GM13977 (cell line): ENCODE data around the gene MICAL1.

Source experiments
- DNase-seq: peaks from one replicate; pipeline ENCODE4 v3.0.0; 2012; ENCODE audit warnings: low spot score
- in situ Hi-C: fragments of 300-500 bp; cut with MboI; formaldehyde crosslinking; loops from one replicate; pipeline ENCODE4 v1.12.0; 2022; ENCODE audit warnings: low sequenced_read_pairs, low pct_unique_long_range_greater_than_20kb, mixed read lengths, inconsistent platforms; ENCODE audit not compliant: unreplicated experiment
- TF ChIP-seq, protein P1 (sequence below): IDR thresholded peaks from 2 replicates; pipeline ENCODE4 v1.5.1; 2012; ENCODE audit warnings: mild to moderate bottlenecking, control low read depth; ENCODE audit not compliant: insufficient read depth; ENCODE audit errors: extremely low read depth, missing control alignments

MICAL1 gene

DNA sequence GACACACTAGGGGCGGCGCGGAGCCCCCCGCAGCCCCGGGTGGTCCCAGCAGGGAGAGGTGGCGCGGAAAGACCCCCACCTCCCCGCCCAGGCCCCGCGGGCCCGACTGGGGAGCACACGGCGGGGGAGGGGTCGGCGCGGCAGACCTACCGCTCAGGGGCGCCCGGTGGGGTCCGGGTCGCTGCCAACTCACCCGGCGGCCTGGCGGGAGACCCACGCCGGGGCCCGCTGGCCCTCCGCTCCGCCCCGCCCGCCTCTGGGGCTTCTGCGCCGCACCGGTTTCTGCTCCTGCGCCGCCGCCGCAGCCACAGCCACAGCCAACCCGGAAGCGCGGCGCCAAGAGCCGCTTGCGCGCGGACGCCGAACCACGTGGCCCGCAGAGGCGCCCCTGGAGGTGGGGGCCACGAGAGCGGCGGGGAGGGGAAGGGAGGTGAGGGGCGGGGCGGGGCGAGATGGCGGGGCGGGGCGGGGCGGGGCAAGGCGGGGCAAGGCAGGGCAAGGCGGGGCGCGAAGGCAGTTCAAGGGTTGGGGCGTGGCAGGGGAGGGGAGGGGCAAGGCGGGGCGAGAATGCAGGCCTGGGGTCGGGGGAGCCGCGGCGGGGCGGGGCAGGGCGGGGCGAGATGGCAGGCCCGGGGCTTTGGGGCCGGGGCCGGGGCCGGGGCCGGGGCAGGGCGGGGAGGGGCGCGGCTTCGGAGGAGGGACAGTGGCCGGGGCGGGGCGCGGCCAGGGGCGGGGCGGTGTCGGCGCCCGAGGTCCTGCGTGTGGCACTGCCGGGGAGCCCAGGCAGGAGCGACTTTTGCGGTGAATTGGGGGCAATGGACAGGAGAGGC is 27.5 kb upstream of the MICAL1 start, which contains the start of gene ZBTB24:
ZBTB24 (minus strand) TSS at position 315 of the 830 bp plus-strand sequence. CDS start 1,193 bp downstream, outside the sequence.
- in situ Hi-C loops: no loop called here
- TF ChIP-seq, protein P1, sequence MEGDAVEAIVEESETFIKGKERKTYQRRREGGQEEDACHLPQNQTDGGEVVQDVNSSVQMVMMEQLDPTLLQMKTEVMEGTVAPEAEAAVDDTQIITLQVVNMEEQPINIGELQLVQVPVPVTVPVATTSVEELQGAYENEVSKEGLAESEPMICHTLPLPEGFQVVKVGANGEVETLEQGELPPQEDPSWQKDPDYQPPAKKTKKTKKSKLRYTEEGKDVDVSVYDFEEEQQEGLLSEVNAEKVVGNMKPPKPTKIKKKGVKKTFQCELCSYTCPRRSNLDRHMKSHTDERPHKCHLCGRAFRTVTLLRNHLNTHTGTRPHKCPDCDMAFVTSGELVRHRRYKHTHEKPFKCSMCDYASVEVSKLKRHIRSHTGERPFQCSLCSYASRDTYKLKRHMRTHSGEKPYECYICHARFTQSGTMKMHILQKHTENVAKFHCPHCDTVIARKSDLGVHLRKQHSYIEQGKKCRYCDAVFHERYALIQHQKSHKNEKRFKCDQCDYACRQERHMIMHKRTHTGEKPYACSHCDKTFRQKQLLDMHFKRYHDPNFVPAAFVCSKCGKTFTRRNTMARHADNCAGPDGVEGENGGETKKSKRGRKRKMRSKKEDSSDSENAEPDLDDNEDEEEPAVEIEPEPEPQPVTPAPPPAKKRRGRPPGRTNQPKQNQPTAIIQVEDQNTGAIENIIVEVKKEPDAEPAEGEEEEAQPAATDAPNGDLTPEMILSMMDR: no peak
- peak; percentile 97 for DNase-seq

DNA sequence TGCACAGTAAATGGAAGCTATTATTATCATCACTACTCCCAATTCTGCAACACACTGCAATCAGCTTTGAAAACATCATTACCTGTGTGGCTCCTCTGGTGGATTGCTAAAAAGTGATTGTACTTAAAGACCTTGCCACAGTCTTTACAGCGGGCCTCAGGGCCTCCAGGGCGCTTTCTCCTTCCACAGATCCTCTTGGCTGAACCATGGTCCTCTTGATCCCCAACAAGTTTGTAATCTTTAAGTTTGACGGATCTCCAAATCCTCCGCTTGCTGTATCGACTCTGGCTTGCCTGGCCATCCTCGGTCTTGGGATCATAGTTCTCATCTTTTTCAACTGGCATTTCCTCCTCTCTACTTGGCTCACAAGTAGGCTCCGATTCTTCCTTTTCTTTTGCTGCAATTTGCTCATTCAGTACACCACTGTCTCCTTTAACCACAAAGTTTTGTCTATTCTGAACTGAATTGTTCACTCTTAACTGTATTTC is 25.5 kb upstream of the MICAL1 start:
- in situ Hi-C loops: no loop called here
- TF ChIP-seq, protein P1: no peak
- DNase-seq: no peak

DNA sequence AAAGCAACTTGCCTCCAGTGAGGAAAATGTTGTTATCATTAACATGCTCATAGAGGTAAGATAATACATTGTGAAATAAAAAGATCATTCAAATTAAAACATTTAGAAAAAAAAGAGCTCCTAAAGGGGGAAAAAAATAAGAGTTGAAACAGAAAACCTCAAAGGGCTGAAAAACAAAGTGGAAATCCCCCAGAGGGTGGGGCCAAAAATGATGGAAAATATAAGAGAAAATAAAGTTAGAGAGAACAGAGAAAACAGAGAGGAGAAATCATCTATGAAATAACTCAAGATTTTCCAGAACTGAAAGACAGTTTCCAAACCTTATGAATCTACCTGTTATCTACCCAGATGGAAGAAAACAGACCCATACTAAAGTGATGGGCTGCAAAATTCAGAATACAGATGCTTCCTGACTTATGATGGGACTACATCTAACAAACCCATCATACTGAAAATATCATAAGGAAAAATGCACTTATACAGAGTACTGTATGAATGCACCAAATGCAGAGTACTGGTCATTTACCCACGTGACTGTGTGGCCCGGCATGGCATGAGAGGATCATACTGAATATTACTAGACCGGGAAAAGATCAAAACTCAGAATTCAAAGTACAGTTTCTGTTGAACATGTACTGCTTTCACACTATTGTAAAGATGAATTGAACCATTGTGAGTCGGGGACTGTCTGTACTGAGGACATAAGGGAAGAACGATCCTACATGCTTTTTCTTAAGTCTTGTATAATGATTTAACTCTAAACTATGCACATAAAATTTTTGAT is 23.5 kb upstream of the MICAL1 start:
- TF ChIP-seq, protein P1: no peak
- in situ Hi-C loops: no loop called here
- DNase-seq: no peak

DNA sequence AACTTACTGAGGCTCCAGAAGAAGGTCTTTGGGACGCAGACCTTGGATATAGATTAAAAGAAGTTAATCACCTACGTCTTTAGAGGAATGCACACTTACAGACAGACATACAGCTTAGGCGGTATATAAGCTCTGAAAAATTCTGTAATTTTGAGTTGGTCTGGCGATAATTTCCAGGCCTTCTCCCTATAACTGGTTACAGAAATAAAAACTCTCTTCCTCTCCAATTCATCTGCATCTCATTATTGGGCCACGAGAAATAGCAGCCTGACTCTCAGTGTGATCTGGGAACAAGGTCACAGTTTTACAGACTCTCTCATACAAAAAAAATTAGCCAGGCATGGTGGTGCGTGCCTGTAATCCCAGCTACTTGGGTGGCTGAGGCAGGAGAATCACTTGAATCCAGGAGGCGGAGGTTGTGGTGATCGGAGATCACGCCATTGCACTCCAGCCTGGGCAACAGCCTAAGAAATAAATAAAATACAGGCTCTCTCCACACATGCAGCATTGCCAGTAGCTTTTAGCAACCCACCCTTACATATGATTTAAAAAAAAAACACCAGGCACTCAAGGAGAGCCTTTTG is 22.7 kb upstream of the MICAL1 start:
- DNase-seq: no peak
- in situ Hi-C loops: no loop called here

DNA sequence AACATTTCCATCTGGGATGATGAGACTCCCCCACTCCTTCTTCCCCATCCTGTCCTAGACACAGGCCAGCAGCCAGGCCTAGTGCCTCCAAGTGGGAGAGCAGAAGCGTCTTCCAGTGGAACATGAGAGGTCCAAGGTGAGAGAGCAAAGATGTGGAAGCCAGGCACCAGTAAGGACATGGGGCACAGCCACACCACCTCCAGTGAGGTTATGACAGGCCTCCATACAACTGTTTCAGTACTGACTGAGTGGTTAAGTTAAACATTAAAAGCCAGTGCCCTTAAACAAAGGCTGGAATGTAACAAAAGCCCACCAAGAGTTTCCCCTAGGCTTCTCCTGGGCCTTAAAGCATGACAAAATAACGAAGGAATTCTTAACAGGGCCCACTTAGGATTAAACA is 22.2 kb upstream of the MICAL1 start:
- TF ChIP-seq, protein P1: no peak
- in situ Hi-C loops: no loop called here
- DNase-seq: no peak

More for the DNA sequence above, 22.7 kb upstream of the MICAL1 start:
- TF ChIP-seq, protein P1: no peak

DNA sequence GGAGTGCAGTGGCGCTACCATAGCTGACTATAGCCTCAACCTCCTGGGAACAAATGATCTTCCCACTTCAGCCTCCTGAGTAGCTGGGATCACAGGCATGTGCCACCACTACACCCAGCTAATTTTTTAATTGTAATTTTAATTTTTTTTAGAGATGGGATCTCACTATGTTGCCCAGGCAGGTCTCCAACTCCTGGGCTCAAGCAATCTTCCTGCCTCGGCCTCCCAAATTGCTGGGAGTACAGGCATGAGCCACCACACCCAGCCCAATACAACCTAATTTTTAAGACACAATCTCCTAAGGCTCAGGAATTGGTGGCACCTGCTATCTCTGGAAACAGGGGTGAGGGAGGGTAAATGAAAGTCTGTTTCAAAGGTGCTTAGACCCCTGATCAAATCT is 21.6 kb upstream of the MICAL1 start:
- DNase-seq: no peak
- TF ChIP-seq, protein P1: no peak
- in situ Hi-C loops: no loop called here
